ENCODE data around the gene KAZN.
A peak's percentile ranks its signal among the peaks of the same experiment; 100 is the strongest.

The KAZN gene

GRCh38 chr1:14919751-14920150 lies 321.3 kb downstream of the KAZN start:
- no peak for TF ChIP-seq CTCF (conservative IDR thresholded peaks at IDR 0.05; ENCODE audit: low read length)
- H3K4me3 ChIP-seq (ENCODE audit: low read length) = no peak overlapping the region
- DNase-seq (ENCODE audit: low read depth) = no peak

- DNase-seq (ENCODE audit: low read depth) = peak; percentile 44
- no peak overlapping the region for H3K4me3 ChIP-seq (ENCODE audit: low read length)
- TF ChIP-seq CTCF (conservative IDR thresholded peaks at IDR 0.05; ENCODE audit: low read length) = no peak
Measured at GRCh38 chr1:14921057-14921456, 322.6 kb downstream of the KAZN start.

GRCh38 chr1:14922942-14923726 lies 324.6 kb downstream of the KAZN start:
- TF ChIP-seq CTCF (conservative IDR thresholded peaks at IDR 0.05; ENCODE audit: low read length) = no peak
- no peak for DNase-seq (ENCODE audit: low read depth)
- H3K4me3 ChIP-seq (ENCODE audit: low read length) = no peak overlapping the region

GRCh38 chr1:14923727-14924452 lies 325.4 kb downstream of the KAZN start:
- H3K4me3 ChIP-seq (ENCODE audit: low read length) = peak overlapping the region; percentile 74
- DNase-seq (ENCODE audit: low read depth) = peak; percentile 79
- TF ChIP-seq CTCF (conservative IDR thresholded peaks at IDR 0.05; ENCODE audit: low read length) = no peak

GRCh38 chr1:14924455-14925331 lies 326.2 kb downstream of the KAZN start:
- TF ChIP-seq CTCF (conservative IDR thresholded peaks at IDR 0.05; ENCODE audit: low read length) = peak; percentile 33
- H3K4me3 ChIP-seq (ENCODE audit: low read length) = peak overlapping the region; percentile 74
- peak; percentile 55 for DNase-seq (ENCODE audit: low read depth)

- no peak for DNase-seq (ENCODE audit: low read depth)
- 0 out of 2 replicates have a peak, but pooled peaks have one; percentile 10 for TF ChIP-seq CTCF (conservative IDR thresholded peaks at IDR 0.05; ENCODE audit: low read length)
- H3K4me3 ChIP-seq (ENCODE audit: low read length) = peak overlapping the region; percentile 74
Measured at GRCh38 chr1:14925336-14926136, 327.1 kb downstream of the KAZN start.
